HL-60 (cell line): ENCODE measurements around the gene TMEM248.
A peak's percentile ranks its signal among the peaks of the same experiment; 100 is the strongest.

Experiments
- DNase-seq, 2 experiments: peaks; one replicate each; pipeline ENCODE4 v3.0.0-alpha.2; 2010 to 2020; ENCODE audit warnings: low read depth in 1 of 2, low spot score in 1 of 2
- H3K27ac ChIP-seq: fragments of 250-450 bp; sonication (Bioruptor Pico); replicated peaks from 2 replicates; pipeline ENCODE4 v1.5.1; 2020; ENCODE audit warnings: mild to moderate bottlenecking, moderate library complexity
- H3K27me3 ChIP-seq: fragments of 250-450 bp; sonication (Bioruptor Pico); 2 replicates; pipeline ENCODE4 v1.5.1; 2021; ENCODE audit warnings: mild to moderate bottlenecking, moderate library complexity; ENCODE audit not compliant: insufficient read depth, poor library complexity, severe bottlenecking
- H3K4me3 ChIP-seq: replicated peaks from 2 replicates; pipeline ENCODE4 v1.5.1; 2011; ENCODE audit warnings: mild to moderate bottlenecking, control low read depth, low read length; ENCODE audit not compliant: insufficient read depth
- GABPA ChIP-seq: IDR thresholded peaks from 2 replicates; pipeline ENCODE4 v1.6.1; 2012; ENCODE audit warnings: low read depth
- POLR2AphosphoS5 ChIP-seq: IDR thresholded peaks from 2 replicates; pipeline ENCODE4 v1.6.1; 2012; ENCODE audit warnings: low read depth
- SPI1 ChIP-seq: IDR thresholded peaks from 2 replicates; pipeline ENCODE4 v1.6.1; 2012; ENCODE audit warnings: low read depth, mild to moderate bottlenecking, borderline replicate concordance
- TF ChIP-seq, protein P1 (sequence below): IDR thresholded peaks from 2 replicates; pipeline ENCODE4 v1.6.1; 2012; ENCODE audit warnings: low read depth; ENCODE audit not compliant: insufficient replicate concordance
- TF ChIP-seq, protein P2 (sequence below): IDR thresholded peaks from one replicate; pipeline ENCODE4 v1.5.1; 2011; ENCODE audit warnings: low read length, control low read depth, inconsistent platforms; ENCODE audit not compliant: insufficient read depth

TMEM248 gene

DNA sequence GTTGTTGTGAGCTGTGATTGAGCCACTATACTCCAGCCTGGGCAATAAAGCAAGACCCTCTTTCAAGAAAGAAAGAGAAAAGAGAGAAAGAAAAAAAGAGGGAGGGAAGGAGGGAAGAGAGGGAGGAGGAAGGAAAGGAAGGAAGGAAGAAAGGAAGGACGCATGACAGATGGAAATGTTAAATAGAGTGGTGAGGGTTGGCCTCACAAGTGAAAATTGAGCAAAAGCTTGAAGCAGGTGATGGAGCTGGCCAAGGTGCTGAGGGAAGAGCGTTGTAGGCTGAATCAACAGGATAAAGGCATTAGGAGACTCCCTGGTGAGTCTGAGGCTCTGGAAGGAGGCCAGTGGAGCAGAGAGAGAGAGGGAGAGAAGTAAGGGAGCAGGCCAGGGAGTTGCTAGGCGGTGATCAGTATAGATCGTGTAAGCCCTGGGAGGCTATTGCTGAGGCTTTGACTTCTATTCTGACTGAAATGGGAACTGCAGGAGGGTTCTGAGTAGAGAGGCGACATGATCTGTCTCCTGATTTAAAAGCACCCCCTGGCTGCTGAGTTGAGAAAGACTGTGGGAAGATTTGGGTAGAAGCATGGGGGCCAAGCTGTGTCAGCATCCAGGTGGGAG lies 26.5 kb upstream of the TMEM248 start:
- DNase-seq = no peak
- TF ChIP-seq, protein P1, sequence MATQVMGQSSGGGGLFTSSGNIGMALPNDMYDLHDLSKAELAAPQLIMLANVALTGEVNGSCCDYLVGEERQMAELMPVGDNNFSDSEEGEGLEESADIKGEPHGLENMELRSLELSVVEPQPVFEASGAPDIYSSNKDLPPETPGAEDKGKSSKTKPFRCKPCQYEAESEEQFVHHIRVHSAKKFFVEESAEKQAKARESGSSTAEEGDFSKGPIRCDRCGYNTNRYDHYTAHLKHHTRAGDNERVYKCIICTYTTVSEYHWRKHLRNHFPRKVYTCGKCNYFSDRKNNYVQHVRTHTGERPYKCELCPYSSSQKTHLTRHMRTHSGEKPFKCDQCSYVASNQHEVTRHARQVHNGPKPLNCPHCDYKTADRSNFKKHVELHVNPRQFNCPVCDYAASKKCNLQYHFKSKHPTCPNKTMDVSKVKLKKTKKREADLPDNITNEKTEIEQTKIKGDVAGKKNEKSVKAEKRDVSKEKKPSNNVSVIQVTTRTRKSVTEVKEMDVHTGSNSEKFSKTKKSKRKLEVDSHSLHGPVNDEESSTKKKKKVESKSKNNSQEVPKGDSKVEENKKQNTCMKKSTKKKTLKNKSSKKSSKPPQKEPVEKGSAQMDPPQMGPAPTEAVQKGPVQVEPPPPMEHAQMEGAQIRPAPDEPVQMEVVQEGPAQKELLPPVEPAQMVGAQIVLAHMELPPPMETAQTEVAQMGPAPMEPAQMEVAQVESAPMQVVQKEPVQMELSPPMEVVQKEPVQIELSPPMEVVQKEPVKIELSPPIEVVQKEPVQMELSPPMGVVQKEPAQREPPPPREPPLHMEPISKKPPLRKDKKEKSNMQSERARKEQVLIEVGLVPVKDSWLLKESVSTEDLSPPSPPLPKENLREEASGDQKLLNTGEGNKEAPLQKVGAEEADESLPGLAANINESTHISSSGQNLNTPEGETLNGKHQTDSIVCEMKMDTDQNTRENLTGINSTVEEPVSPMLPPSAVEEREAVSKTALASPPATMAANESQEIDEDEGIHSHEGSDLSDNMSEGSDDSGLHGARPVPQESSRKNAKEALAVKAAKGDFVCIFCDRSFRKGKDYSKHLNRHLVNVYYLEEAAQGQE = peak; percentile 91
- TF ChIP-seq GABPA = no peak
- Histone ChIP-seq H3K4me3 (no peak overlapping the region), H3K27ac (no peak overlapping the region), H3K27me3 (no peaks in the 10 kb centered on the region)

DNA sequence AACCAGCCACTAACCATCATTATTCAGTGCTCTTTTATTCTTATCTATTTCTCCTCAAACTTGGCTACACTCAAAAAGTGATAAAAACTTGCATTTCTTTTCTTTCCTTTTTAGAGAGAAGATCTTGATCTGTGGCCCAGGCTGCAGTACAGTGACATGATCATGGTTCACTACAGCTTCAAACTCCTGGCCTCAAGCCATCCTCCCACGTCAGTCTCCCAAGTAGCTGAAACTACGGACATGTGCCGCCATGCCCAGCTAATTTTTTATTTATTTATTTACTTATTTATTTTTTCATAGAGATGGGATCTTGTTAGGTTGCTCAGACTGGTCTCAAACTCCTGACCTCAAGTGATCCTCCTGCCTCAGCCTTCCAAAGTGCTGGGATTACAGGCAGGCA lies 24.6 kb upstream of the TMEM248 start:
- Histone ChIP-seq H3K27ac (no peak overlapping the region), H3K4me3 (no peak overlapping the region), H3K27me3 (no peaks in the 10 kb centered on the region)
- TF ChIP-seq SPI1 = no peak
- TF ChIP-seq POLR2AphosphoS5 = no peak
- TF ChIP-seq, protein P2, sequence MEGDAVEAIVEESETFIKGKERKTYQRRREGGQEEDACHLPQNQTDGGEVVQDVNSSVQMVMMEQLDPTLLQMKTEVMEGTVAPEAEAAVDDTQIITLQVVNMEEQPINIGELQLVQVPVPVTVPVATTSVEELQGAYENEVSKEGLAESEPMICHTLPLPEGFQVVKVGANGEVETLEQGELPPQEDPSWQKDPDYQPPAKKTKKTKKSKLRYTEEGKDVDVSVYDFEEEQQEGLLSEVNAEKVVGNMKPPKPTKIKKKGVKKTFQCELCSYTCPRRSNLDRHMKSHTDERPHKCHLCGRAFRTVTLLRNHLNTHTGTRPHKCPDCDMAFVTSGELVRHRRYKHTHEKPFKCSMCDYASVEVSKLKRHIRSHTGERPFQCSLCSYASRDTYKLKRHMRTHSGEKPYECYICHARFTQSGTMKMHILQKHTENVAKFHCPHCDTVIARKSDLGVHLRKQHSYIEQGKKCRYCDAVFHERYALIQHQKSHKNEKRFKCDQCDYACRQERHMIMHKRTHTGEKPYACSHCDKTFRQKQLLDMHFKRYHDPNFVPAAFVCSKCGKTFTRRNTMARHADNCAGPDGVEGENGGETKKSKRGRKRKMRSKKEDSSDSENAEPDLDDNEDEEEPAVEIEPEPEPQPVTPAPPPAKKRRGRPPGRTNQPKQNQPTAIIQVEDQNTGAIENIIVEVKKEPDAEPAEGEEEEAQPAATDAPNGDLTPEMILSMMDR = no peak
- TF ChIP-seq, protein P1 = no peak
- TF ChIP-seq GABPA = no peak
- DNase-seq = no peak

DNA sequence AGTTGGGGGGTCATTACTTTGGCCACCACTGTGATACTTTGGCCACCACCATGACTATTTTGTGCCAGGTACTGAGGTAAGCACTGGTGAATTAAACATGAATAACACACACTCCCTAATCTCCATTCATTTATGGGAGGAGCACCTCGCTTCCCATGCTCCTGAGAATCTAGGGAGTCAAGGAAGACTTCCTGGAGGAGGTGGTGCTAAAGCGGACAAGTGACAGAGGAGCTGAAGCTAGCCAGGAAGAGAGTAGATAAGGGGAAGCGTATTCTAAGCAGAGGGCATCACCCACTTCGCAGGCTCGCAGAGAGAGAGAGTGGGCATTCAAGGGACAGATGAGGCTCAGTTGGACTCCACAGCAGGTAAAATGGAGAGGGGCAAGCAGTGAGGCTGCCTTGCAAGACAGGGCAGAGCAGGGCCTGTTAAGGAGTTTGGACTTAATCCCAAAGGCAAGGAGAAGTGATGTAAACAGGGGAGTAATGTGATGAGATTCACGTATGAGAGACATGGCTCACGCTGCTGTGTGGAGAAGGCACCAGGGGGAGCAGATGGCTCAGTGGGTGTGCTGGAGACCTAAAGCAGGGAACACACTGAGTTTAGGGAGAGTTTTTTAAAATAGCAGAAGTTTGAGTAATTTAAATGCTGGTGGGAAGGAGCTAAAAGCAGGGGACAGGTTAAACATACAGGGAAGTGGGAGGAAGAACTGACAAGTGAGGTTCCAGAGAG lies 21.3 kb upstream of the TMEM248 start:
- Histone ChIP-seq H3K27me3 (no peaks in the 10 kb centered on the region), H3K4me3 (no peak overlapping the region), H3K27ac (no peak overlapping the region)
- DNase-seq = no peak
- TF ChIP-seq GABPA (no peak), SPI1 (no peak), POLR2AphosphoS5 (no peak)
- TF ChIP-seq, protein P1 = no peak
- TF ChIP-seq, protein P2 = no peak
